Measurements from ENCODE around the gene CFAP141.

CFAP141 gene

DNA sequence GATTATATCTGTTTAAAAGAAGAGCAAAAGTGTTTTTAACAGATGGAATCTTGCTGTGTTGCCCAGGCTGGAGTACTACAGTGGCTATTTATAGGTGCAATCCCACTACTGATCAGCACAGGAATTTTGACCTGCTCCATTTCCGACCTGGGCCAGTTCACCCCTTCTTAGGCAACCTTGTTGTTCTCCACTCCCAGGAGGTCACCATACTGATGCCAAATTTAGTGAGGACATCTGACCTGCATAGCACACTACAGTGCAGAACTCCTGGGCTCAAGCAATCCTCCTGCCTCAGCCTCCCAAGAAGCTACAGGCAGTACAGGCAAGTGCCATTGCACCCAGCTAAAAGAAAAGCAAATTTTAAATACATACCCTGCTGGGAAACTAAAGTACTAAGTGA lies 39.9 kb downstream of the CFAP141 start:
- H3K4me3 ChIP-seq (ENCODE audit: low read depth, low read length) = no peak overlapping the region
- DNase-seq (ENCODE audit: low read depth) = no peak
- TF ChIP-seq, protein P1, sequence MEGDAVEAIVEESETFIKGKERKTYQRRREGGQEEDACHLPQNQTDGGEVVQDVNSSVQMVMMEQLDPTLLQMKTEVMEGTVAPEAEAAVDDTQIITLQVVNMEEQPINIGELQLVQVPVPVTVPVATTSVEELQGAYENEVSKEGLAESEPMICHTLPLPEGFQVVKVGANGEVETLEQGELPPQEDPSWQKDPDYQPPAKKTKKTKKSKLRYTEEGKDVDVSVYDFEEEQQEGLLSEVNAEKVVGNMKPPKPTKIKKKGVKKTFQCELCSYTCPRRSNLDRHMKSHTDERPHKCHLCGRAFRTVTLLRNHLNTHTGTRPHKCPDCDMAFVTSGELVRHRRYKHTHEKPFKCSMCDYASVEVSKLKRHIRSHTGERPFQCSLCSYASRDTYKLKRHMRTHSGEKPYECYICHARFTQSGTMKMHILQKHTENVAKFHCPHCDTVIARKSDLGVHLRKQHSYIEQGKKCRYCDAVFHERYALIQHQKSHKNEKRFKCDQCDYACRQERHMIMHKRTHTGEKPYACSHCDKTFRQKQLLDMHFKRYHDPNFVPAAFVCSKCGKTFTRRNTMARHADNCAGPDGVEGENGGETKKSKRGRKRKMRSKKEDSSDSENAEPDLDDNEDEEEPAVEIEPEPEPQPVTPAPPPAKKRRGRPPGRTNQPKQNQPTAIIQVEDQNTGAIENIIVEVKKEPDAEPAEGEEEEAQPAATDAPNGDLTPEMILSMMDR (IDR thresholded peaks at IDR 0.05; ENCODE audit: low read depth, low read length) = no peak
- TF ChIP-seq MYC (IDR thresholded peaks at IDR 0.05; ENCODE audit: low read depth, low read length) (no peak), POLR2A (IDR thresholded peaks at IDR 0.05; ENCODE audit: extremely low read depth, insufficient read length) (no peak)
- TF ChIP-seq, protein P2, sequence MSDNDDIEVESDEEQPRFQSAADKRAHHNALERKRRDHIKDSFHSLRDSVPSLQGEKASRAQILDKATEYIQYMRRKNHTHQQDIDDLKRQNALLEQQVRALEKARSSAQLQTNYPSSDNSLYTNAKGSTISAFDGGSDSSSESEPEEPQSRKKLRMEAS (IDR thresholded peaks at IDR 0.05; ENCODE audit: low read depth, low read length) = no peak

- no peak overlapping the region for H3K4me3 ChIP-seq (ENCODE audit: low read depth, low read length)
Measured at GRCh38 chr1:154159554-154159953, 46.6 kb downstream of the CFAP141 start.

DNA sequence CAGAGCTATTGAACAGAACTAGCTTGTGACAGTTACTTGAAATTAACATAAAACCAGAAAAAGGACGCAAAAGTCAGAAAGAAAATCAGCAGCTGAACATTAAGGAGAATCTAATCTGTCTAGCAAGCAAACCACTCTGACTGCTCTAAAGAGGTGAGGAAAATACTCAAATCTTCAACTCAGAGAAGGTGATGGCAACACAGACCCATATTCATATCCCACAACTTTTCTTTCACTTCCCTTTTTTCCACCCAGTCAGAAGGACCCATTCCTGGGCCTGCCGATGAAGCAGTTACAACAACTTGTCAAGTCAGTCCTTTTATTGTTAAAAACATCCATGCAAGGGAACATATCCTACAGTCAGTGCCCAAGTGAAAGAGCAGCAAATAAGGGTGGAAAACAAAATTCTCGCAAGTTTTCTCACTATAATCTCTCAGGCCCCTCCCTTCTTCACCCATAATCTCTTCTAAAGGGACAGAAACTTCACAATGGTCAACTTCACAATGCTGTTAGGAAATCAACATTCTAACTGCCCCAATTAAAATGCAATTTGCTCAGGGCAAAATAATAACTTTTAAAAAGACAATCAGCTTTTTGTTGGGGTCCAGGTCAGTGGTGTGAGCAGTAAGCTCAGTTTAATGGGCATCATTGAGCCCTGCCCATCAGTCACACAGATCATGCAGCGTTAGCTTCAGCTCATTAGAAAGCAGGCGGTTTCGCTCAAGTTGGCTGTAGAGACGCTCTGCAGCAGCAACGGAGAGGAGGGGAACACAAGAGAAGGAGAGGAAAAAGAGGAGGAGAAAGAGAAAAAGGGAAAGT lies 47.6 kb downstream of the CFAP141 start:
- H3K4me3 ChIP-seq (ENCODE audit: low read depth, low read length) = peak overlapping the region; percentile 45
- TF ChIP-seq, protein P2 (IDR thresholded peaks at IDR 0.05; ENCODE audit: low read depth, low read length) = no peak
- TF ChIP-seq MYC (IDR thresholded peaks at IDR 0.05; ENCODE audit: low read depth, low read length) = no peak
- no peak for TF ChIP-seq POLR2A (IDR thresholded peaks at IDR 0.05; ENCODE audit: extremely low read depth, insufficient read length)
- TF ChIP-seq, protein P1 (IDR thresholded peaks at IDR 0.05; ENCODE audit: low read depth, low read length) = no peak
- DNase-seq (ENCODE audit: low read depth) = peak; percentile 89

More at GRCh38 chr1:154159554-154159953, 46.6 kb downstream of the CFAP141 start:
- no peak for DNase-seq (ENCODE audit: low read depth)
- TF ChIP-seq, protein P1 (IDR thresholded peaks at IDR 0.05; ENCODE audit: low read depth, low read length) = no peak
- TF ChIP-seq POLR2A (IDR thresholded peaks at IDR 0.05; ENCODE audit: extremely low read depth, insufficient read length) (no peak), MYC (IDR thresholded peaks at IDR 0.05; ENCODE audit: low read depth, low read length) (no peak)
- TF ChIP-seq, protein P2 (IDR thresholded peaks at IDR 0.05; ENCODE audit: low read depth, low read length) = no peak

- peak overlapping the region; percentile 45 for H3K4me3 ChIP-seq (ENCODE audit: low read depth, low read length)
- peak; percentile 97 for DNase-seq (ENCODE audit: low read depth)
- TF ChIP-seq, protein P2 (IDR thresholded peaks at IDR 0.05; ENCODE audit: low read depth, low read length) = peak; percentile 58
- TF ChIP-seq, protein P1 (IDR thresholded peaks at IDR 0.05; ENCODE audit: low read depth, low read length) = no peak
- peak; percentile 71; the same call in 1 of the 2 replicates for TF ChIP-seq MYC (IDR thresholded peaks at IDR 0.05; ENCODE audit: low read depth, low read length)
- no peak for TF ChIP-seq POLR2A (IDR thresholded peaks at IDR 0.05; ENCODE audit: extremely low read depth, insufficient read length)
Measured at GRCh38 chr1:154157520-154158306, 48.4 kb downstream of the CFAP141 start.

GRCh38 chr1:154155251-154155650 lies 50.9 kb downstream of the CFAP141 start:
- no peak overlapping the region for H3K4me3 ChIP-seq (ENCODE audit: low read depth, low read length)
- TF ChIP-seq, protein P1 (IDR thresholded peaks at IDR 0.05; ENCODE audit: low read depth, low read length) = no peak
- TF ChIP-seq POLR2A (IDR thresholded peaks at IDR 0.05; ENCODE audit: extremely low read depth, insufficient read length) (no peak), MYC (IDR thresholded peaks at IDR 0.05; ENCODE audit: low read depth, low read length) (no peak)
- TF ChIP-seq, protein P2 (IDR thresholded peaks at IDR 0.05; ENCODE audit: low read depth, low read length) = no peak
- no peak for DNase-seq (ENCODE audit: low read depth)

Data from NB4 (cell line).